ENCODE data around the gene GSX1.

The GSX1 gene

DNA sequence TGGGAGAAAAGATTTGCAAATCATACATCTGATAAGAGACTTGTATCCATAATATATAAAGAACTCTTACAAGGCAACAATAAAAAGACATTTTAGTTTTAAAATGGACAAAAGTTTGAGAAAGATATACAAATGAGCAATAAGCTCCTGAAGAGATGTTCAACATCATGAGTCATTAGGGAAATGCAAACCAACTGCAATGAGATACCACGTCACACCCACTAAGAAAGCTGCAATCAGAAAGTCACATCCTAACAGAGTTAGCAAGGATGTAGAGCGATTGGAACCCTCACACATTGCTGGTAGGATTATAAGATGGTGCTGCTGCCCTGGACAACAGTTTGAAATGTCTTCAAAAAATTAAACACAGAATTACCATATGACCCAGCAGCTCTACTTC, 50.3 kb downstream of the GSX1 start:
- Histone ChIP-seq H3K4me1 (ENCODE audit: control insufficient read depth, insufficient read depth, low read length) (no peaks in the 10 kb centered on the region), H3K4me2 (ENCODE audit: low read length) (no peak overlapping the region)

More for the DNA sequence above, 50.3 kb downstream of the GSX1 start:
- Histone ChIP-seq H3K9me3 (replicated peaks; ENCODE audit: low read length) (no peaks in the 10 kb centered on the region), H3K9ac (ENCODE audit: low read depth, low read length) (no peak overlapping the region), H3K4me3 (ENCODE audit: low read length) (no peak overlapping the region), H3K27me3 (ENCODE audit: control insufficient read depth, insufficient read depth, low read length) (no peaks in the 10 kb centered on the region), H3K36me3 (ENCODE audit: insufficient read depth, low read length) (no peaks in the 10 kb centered on the region)

Small RNA genes within 50 kb of the gene (small RNA-seq; reads per million reads assigned to genes)
- gene RNU6-73P, result 5.1 reads per million, percentile 86 among the genes with 10 or more reads in this experiment

Data from skeletal muscle satellite cell (primary cell).